Activated CD8-positive, alpha-beta memory T cell treated with anti-CD3 and anti-CD28 coated beads for 36 hours (primary cell): Measurements from ENCODE around the gene TSPY4. TPM values are rescaled to one million over a fixed set of nuclear protein-coding genes. Genes with fewer than 3 reads are reported as not detected.
"Not testable (repeated sequence)": the region's sequence is repeated elsewhere in the genome, so short reads cannot be mapped to it uniquely, and the experiment has no call there.

Experiments
- CTCF ChIA-PET: fragments of 350-600 bp; sonication (Branson Sonifier 250); formaldehyde crosslinking; loops from one replicate; lab custom pipeline; 2021; ENCODE audit warnings: antibody characterized with exemption; lab: Charles Lee
- POLR2A ChIA-PET: fragments of 350-600 bp; sonication (Branson Sonifier 250); formaldehyde crosslinking; loops from one replicate; lab custom pipeline; 2021; ENCODE audit warnings: antibody characterized with exemption; lab: Charles Lee
- total RNA-seq, 2 experiments: library from RNA; stranded (reverse); gene quantifications; one replicate each; pipeline ENCODE4 v1.2.3, GENCODE V29; 2021

Gene TSPY4, protein sequence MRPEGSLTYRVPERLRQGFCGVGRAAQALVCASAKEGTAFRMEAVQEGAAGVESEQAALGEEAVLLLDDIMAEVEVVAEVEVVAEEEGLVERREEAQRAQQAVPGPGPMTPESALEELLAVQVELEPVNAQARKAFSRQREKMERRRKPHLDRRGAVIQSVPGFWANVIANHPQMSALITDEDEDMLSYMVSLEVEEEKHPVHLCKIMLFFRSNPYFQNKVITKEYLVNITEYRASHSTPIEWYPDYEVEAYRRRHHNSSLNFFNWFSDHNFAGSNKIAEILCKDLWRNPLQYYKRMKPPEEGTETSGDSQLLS
- not detected for total RNA-seq

DNA sequence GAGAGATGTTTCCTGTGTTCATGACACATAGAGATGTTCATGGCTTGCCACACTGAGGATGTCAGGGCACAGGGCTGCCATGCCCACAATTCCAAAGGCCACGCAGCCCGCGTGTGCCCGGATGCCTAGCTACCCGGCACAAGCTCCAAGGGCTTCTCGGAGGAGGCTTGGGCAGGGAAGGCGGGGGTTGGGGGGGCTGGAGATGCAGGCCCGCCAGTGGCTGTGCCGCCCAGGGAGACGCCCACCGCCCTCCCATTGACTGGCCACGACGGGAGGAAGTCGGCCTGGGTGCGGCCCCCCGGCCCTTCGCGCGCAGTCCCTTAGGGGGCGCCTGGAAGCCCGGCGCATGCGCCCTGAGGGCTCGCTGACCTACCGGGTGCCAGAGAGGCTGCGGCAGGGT lies at the start of gene TSPY4:
TSPY4 (plus strand) TSS at position 301 of the 400 bp plus-strand sequence; CDS start at position 347, 46 bp downstream.
- POLR2A ChIA-PET, CTCF ChIA-PET: not testable (repeated sequence)

GRCh38 chrY:9320996-9321395 lies 16.3 kb upstream of the TSPY4 start:
- ChIA-PET CTCF (no interaction called here), POLR2A (no interaction called here)

- POLR2A ChIA-PET, result not testable (repeated sequence)
Measured at GRCh38 chrY:9357497-9357896, 20.2 kb downstream of the TSPY4 start, which contains the start of gene TSPY8. TSPY8 (plus strand) TSS chrY:9357797; CDS start chrY:9357843, 46 bp downstream.

More at GRCh38 chrY:9357497-9357896, 20.2 kb downstream of the TSPY4 start, which contains the start of gene TSPY8:
- CTCF ChIA-PET, result not testable (repeated sequence)

Other genes starting within 250 kb of the TSPY4 start
- not detected for gene TSPY8, start 20.3 kb downstream of the TSPY4 start, total RNA-seq
- gene TSPY3, start 61.0 kb downstream of the TSPY4 start, total RNA-seq, result not detected
- not detected for gene TSPY1, start 129.5 kb downstream of the TSPY4 start, total RNA-seq
- gene TSPY9, start 149.8 kb downstream of the TSPY4 start, total RNA-seq, result not detected
- gene TSPY10, start 190.4 kb downstream of the TSPY4 start, total RNA-seq, result not detected